Stimulated activated CD4-positive, alpha-beta T cell treated with anti-CD3 and anti-CD28 coated beads, Interleukin-12 subunit alpha, Interleukin-12 subunit beta, amount 100 ng/mL, for 48 hours (primary cell): ENCODE results near the gene ROMO1.
"Not testable (repeated sequence)": the region's sequence is repeated elsewhere in the genome, so short reads cannot be mapped to it uniquely, and the experiment has no call there.

Experiments
- DNase-seq, 3 donors: peaks; one replicate each; pipeline ENCODE4 v3.0.0-alpha.2; 2020; ENCODE audit warnings: low read depth in 2 of 3, low spot score in 1 of 3

Gene ROMO1

DNA sequence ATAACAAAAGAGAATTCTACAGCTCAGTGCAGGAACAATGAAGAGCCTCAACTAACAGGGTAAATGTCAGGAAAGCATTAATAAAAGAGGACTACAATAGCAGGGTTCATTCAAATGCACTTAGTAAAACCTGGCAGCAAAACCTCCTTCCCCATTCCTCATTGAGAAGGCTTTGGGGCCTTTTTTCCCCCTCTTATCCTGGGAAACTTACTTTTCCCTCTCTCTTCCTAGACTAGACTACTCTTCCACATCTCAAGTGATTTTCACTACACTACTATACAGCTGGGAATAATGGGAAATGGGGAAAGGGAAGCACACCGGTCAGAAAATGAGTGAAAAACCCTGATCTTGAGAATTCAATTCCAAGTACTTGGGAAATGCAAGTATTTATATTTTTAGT is 10.1 kb downstream of the ROMO1 start:
- DNase-seq: no peak

- DNase-seq: no peak
Measured at GRCh38 chr20:35710039-35710438, 10.8 kb downstream of the ROMO1 start.

DNA sequence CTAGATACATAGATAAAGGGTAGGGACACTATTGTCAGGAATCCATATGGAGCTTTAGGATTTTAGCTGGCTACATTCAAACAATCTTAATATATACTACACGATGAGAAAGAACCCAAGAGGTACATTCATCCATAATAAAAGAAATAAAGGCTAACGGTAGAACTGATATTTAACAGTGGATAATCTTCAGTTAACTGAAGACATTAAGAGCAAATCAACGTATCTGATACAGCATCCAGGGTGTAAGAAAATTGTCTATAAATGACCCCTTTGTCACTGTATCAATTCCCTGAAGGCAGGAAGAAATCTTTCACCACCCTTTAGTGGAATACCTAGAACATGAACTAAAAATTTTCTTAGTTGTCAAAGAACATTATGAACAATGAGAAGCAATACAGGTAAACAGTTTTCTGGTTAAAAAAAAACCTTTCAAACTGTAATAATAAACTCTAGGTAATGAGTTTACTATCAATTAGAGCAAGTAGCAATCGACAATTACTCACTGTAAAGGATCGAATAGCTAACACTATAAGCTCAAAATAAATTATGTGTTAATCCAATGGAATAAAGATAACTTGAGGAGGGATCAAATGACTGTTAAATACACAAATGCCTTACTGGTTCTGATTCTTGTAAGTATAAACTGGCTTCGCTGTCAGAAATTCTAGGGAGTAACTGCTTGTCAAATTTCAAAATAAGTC is 11.8 kb downstream of the ROMO1 start:
- no peak for DNase-seq

- DNase-seq: no peak
Measured at GRCh38 chr20:35711588-35712209, 12.5 kb downstream of the ROMO1 start.

- DNase-seq: not testable (repeated sequence)
Measured at GRCh38 chr20:35713120-35713519, 13.9 kb downstream of the ROMO1 start.

DNA sequence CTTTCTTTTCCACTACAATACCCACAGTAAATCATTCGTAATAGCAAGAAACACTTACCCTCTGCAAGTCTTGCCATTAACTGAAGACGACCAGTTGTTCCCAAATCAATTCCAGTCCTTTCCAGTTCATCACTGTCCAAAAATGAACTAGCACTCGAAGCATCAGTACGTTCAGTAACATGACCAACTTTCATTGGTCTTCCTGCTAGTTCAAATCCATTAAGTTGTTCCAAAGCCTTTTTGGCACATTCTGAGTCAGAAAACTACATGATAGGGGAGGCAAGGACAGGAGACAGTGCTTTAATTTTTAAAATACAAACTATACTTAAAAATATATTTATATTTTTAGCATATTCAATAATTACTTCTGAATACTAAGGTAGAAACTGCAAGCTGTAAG is 14.9 kb downstream of the ROMO1 start:
- no peak for DNase-seq

DNA sequence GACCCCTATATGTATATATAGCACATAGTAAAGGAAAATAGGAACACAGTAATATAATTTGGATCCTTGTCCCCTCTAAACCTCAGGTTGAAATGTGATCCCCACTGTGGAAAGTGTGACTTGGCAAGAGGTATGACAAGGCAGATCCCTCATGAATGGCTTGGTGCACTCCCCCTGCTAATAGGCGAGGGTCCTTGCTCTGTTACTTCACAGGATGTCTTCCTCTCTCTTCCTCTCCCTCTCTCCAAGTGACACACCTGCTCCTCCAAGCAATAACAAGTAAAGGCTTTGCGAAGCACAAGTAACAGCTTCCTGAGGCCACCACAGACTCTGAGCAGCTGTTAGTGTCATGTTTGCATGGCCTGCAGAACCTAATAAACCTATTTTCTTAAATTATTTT is 16.4 kb downstream of the ROMO1 start:
- DNase-seq: no peak

DNA sequence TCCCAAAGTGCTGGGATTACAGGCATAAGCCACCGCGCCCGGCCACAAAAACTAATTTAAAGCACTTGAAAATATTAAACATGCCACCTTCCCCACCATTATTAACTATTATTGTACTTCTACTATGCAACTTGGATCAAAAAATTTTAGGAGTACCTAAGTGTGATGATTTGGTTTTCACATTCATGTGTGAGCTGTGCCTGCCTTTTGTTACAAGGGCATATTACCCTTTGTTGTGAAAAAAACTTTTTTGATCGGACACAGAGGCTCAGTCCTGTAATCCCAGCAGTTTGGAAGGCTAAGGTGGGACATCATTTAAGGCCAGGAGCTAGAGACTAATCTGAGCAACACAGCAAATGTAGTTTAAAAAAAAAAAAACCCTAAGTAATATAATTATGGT is 17.1 kb downstream of the ROMO1 start:
- DNase-seq: no peak

DNA sequence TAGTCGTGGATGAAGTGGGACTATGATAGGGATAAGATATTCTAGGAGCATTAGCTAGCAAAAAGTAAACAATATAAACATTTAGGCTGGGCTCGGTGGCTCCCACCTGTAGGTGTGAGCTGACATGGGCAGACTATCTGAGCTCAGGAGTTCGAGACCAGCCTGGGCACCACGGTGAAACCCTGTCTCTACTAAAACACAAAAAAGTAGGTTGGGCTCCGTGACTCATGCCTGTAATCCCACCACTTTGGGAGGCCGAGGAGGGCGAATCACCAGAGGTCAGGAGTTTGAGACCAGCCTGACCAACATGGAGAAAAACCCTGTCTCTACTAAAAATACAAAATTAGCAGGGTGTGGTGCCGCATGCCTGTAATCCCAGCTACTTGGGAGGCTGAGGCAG is 19.1 kb downstream of the ROMO1 start:
- DNase-seq: not testable (repeated sequence)

GRCh38 chr20:35718972-35719635 is 19.9 kb downstream of the ROMO1 start:
- DNase-seq: no peak

GRCh38 chr20:35719717-35720116 is 20.5 kb downstream of the ROMO1 start:
- no peak for DNase-seq

GRCh38 chr20:35720165-35721123 is 21.2 kb downstream of the ROMO1 start:
- DNase-seq: no peak

- no peak for DNase-seq
Measured at GRCh38 chr20:35721219-35721618, 22.0 kb downstream of the ROMO1 start.

DNA sequence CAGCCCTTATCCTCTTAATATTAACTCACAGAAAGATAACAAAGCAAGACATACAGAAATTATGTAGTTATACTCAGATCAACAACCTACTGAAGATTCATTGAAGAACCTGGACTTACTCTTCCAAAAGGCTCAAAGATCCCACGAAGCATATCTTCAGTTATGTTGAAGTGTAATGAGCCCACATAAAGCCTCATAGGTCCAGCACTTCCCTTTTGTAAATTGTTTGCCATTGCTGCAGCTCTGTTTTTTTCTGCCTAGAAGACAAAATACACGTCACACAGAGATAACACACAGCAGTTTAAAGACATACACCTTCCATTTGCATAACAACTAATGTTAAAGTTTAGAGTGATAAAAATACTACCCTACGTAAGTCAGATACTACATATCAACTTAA is 22.4 kb downstream of the ROMO1 start:
- no peak for DNase-seq

DNA sequence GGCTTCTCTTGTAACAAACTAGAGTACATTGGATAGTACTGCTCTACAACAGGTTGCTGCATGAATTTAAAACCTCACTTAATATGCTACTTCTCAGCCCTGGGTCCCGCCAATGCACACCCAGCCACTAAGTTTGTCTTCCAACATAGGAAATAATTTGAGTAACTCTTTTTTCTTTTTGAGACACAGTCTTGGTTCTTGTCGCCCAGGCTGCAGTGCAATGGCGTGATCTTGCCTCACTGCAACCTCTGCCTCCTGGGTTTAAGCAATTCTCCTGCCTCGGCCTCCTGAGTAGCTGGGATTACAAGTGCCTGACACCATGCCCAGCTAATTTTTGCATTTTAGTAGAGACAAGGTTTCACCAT is 24.1 kb downstream of the ROMO1 start:
- not testable (repeated sequence) for DNase-seq

DNA sequence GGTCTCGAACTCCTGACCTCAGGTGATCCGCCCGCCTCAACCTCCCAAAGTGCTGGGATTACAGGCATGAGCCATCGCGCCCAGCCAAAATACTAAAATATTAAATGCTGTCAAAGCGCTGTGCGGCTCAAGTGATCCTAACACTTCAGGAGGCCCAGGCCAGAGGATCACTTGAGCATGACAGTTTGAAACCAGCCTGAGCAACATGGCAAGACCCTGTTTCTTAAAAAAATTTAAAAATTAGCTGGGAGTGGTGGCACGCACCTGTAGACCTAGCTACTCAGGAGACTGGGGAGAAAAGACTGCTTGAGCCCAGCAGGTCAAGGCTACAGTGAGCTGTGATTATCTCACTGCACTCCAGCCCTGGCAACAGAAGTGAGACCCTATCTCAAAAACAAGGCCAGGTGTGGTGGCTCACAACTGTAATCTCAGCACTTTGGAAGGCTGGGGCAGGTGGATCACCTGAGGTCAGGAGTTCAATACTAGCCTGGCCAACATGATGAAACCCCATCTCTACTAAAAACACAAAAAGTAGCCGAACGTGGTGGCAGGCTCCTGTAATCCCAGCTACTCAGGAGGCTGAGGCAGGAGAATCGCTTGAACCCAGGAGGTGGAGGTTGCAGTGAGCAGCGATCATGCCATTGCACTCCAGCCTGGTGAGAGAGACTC is 24.6 kb downstream of the ROMO1 start:
- not testable (repeated sequence) for DNase-seq

DNA sequence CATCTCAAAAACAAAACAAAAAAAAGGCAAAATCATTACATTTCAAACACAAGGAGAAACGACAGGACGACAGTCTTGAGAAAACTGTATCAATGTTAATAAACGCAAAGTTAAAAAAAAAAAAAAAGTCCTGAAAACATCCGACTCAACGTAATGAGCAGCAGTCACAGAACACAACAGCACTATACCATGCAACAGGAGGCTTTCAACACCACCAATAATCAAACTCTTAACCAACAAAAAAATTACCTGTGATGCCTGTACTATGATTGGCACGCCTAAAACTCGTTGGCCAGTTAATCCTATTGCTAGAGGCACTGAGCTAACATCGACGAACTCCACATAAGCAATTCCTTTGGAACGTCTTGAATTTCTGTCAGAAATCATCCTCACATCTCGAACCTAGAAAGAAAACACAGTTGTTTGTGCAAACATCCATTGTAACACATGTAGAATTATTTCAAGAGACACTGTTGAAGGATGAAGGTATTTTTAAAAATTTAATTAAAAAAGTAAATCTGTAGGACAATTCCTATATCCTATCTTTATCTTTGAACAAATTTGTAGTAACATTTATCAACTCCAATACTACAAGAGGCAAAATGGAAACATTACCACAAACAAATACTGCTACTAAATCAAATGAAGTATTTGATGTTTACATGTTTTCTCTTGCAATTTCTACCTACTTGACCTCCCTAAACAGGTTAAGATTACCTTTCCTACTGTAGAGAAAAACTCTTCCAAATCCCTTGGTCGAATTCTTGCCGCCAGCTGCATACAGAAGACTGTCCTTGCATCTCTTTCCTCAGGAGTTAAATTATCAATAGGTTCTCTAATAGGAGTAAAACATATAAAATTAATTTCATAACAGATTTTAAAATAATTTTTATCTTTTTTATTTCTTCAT is 25.4 kb downstream of the ROMO1 start:
- no peak for DNase-seq

GRCh38 chr20:35726842-35727711 is 27.9 kb downstream of the ROMO1 start:
- DNase-seq: no peak

DNA sequence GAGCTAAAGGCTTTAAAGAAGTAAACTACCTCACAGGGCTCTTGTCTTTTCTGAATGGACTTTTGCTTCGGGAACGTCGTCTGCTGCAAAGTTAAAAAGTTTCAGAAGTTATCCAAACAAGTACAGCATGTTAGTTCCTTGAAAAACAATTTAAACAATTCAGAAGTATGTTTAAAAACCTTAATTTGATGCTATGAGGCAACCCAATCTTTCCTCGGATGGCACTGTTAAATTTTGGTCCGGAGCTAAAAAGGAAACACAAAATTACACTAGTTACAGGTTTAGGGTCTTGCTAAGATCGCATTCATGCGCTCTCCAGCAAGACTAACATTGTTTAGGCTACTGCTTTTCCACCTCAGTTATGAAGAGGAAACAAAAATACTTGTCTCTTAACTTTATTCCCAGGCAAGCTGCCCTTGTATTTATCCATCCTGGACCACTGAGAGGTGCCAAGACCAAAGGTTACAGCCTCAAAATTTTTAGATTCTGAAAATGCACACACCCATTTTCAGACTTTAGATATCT is 30.1 kb downstream of the ROMO1 start:
- no peak for DNase-seq
